Right lung (tissue), 10 donors: ENCODE data around the gene SORD. TPM values are rescaled to one million over a fixed set of nuclear protein-coding genes. Genes with fewer than 3 reads are reported as not detected.
"Not testable (repeated sequence)": the region's sequence is repeated elsewhere in the genome, so short reads cannot be mapped to it uniquely, and the experiment has no call there.

ENCODE experiments used
- DNase-seq, 2 donors: peaks; one replicate each; pipeline ENCODE4 v3.0.0-alpha.2; 2013
- long read RNA-seq, 8 donors: transcript quantifications; one replicate each; lab custom pipeline, GENCODE V29; 2026
- polyA plus RNA-seq, 5 donors: library from polyadenylated mRNA; unstranded; fragments of 120-200 nt; gene quantifications; one replicate each; pipeline versions ENCODE4 v1.2.1 to v1.2.3, GENCODE V29; 2013; ENCODE audit warnings: inconsistent platforms in 1 of 5, low replicate concordance in 1 of 5; ENCODE audit not compliant: insufficient read length in 5 of 5, insufficient read depth in 1 of 5

Gene SORD
- polyA plus RNA-seq, result 10 to 100 TPM; 26.7 to 31.4 (median 28.8) TPM
- long read RNA-seq, donor 1, full-length matches to known transcripts, result 35 of 35 reads
- long read RNA-seq, donor 1, partial matches to known transcripts, result 0 of 35 reads
- long read RNA-seq, donor 1, other reads (novel, unspliced or antisense), result 0 of 35 reads
- long read RNA-seq, donor 2, full-length matches to known transcripts, result 11 of 11 reads
- long read RNA-seq, donor 2, partial matches to known transcripts, result 0 of 11 reads
- long read RNA-seq, donor 2, other reads (novel, unspliced or antisense), result 0 of 11 reads
- long read RNA-seq, donor 3, full-length matches to known transcripts, result 15 of 15 reads
- long read RNA-seq, donor 3, partial matches to known transcripts, result 0 of 15 reads
- long read RNA-seq, donor 3, other reads (novel, unspliced or antisense), result 0 of 15 reads
- long read RNA-seq, donor 4, full-length matches to known transcripts, result 9 of 25 reads
- long read RNA-seq, donor 4, partial matches to known transcripts, result 16 of 25 reads
- long read RNA-seq, donor 4, other reads (novel, unspliced or antisense), result 0 of 25 reads
- long read RNA-seq, donor 5, full-length matches to known transcripts, result 12 of 12 reads
- long read RNA-seq, donor 5, partial matches to known transcripts, result 0 of 12 reads
- long read RNA-seq, donor 5, other reads (novel, unspliced or antisense), result 0 of 12 reads
- long read RNA-seq, donor 6, full-length matches to known transcripts, result 14 of 14 reads
- long read RNA-seq, donor 6, partial matches to known transcripts, result 0 of 14 reads
- long read RNA-seq, donor 6, other reads (novel, unspliced or antisense), result 0 of 14 reads
- long read RNA-seq, donor 7, full-length matches to known transcripts, result 11 of 11 reads
- long read RNA-seq, donor 7, partial matches to known transcripts, result 0 of 11 reads
- long read RNA-seq, donor 7, other reads (novel, unspliced or antisense), result 0 of 11 reads
- long read RNA-seq, donor 8, full-length matches to known transcripts, result 6 of 6 reads
- long read RNA-seq, donor 8, partial matches to known transcripts, result 0 of 6 reads
- long read RNA-seq, donor 8, other reads (novel, unspliced or antisense), result 0 of 6 reads

DNA sequence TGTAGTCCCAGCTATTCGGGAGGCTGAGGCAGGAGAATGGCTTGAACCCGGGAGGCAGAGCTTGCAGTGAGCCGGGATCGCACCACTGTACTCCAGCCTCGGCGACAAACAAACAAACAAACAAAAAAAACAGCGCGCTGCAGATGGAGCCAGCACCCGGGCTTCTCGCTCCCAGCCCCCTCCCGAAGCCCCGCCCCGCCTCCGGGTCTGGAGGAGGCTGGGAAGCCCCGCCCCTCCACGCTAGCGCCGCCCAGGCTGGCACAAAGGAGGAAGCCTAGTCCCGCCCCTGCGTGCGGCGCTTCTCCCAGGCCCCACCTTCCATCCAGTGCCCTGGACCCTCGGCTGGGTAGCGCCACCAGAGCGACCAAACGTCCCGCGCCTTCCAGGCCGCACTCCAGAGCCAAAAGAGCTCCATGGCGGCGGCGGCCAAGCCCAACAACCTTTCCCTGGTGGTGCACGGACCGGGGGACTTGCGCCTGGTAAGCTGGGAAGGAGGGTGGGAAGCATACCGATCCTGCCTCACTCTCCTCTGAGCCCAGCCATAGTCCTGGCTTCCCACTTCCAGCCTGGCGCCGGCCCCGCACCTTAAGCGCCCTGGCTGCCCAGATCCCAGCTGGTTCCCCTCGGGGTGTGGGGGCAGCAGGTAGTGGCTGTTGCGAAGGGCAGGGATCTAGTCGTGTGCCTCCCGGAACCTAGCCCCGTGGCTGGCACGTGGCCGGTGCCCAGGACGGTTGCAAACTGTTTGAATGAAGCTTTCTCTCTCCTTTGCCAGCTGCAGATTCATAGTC is at the start of gene SORD:
Gene SORD (plus strand): TSS at position 325 of the 788 bp plus-strand sequence. CDS start 89 bp downstream, at position 414.
- peak; percentile 88 to 90 for DNase-seq

DNA sequence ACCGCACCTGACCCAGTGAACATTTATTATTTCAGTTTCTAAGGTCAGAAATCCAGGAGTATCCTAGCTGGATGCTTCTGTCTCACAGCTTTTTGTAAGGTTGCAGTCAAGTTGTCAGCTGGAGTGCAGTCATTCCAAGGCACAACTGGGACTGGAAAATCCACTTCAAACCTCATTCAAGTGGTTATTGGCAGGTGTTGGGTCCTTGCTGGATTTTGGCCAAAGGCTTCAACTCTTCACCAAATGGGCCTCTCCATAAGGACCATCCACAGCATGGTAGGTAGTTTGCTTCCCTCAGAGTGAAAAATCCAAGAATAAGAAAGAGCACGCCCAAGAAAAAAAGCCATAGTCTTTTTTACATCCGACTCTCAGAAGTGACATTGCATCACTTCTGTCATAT is 46.8 kb upstream of the SORD start:
- DNase-seq, result not testable (repeated sequence)

DNA sequence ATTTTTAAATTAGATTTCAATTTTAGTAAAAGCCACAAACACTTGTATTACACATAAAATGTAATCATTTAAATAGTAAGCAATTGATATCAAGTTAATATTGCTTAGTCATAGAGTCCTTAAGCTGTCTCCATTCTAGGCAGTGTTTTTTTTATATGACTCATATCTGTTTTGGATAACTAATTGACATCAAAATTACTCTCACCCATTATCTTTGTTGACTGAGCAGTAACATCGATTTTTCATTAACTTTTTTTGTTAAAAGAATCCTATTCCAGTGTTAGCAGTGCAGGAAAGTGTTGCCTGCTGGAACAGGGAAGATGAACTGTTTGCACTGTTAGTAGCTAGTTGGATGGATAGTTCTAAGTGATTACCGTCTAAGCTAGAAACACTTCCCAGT is 45.2 kb upstream of the SORD start:
- DNase-seq, result not testable (repeated sequence)

DNA sequence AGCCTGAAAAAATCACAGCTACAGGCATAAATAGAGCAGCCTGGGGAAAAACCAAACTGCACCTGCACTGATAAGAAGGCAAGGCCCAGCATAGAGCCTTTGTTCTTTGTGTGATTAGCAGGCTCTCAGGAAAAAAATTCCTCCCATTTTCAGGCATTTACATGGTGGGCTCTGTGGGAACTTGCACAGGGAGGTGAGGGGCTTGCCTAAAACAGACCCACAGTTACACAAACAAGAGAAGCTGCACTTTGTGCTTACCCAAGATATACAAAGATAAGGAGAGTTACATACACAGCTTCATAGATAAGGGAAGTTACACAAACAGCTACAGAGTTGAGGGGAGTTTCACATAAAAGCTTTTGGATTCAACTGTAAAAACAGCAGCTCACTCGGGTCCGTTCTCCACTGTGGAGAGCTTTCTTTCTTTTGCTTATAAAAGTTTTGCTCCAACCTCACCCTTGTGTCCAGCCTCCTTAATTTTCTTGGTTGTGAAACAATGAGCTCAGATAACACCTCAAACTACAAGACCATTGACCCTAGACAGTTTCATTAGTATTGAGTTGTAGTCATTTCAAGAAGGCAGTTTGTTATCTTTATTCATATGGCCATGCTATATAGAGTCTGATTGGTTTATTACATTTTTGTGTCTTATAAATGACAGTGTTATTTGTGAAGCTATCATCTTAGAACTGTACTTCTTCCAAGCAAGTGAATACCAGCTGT is 43.2 kb upstream of the SORD start:
- DNase-seq, result not testable (repeated sequence)

DNA sequence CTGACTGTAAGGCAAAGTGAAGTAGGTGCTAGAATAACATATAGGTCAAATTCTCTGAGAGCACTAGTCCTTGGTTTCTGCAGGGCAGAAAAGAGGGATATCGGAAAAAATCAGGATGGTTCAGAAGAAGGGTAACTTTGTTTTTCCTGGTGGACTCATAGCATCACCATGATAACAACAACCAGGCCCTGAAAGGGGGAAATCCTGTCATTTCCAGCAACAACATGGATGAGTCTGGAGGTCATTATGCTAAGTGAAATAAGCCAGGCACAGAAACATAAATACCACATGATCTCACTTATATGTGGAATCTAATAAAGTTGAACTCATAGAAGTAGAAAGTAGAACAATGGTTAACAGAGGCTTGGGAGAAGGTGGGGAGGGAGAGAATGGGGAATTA is 38.9 kb upstream of the SORD start:
- DNase-seq, result not testable (repeated sequence)

DNA sequence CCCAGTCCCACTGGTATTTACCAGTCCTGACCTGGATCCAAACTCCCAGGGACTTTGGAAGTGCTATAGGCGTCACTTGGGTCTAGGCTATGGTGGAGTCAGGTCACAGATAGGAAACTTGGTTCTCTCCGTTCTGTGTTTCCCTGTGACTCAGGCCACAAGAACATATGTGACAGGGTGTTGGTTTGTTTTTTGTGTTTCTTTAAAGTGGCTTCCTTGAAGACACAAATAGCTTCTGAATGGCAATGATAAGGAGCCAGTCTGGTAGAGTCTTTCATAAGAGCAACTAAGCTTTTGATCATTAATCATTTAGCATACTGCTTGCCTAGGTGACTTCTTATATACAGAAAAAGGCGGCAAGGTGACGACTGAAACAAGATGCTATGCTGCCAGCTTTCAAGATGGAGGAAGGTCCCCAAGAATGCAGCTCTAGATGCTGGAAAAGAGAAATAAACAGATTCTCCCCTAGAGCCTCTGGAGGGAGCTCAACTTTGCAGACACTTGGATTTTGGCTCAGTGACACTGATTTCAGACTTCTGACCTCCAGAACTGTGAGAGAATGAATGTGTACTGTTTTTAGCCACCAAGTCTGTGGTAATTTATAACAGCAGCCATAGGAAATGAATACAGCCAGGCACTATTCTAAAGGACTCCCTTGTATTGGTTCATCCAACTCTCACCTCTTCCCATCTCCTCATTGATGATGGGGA is 36.5 kb upstream of the SORD start:
- DNase-seq, result not testable (repeated sequence)

DNA sequence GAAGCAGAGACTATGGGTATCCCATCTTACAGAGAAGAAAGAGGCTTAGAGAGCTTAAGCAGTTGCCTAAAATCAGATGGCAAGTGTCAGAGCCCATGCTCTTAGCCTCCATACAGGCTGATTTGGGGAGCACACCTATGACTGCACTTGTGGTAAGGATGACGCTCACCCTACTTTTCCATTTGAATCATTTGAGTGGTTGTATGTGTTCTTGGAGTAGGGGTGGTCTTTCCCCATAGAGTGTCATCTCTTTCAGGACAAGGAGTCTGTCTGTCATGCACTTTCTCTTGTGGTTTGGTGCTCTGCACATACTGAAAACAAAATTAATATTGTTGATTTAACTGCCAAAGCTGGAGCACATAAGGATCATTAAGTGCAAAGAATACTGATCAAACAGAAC is 35.3 kb upstream of the SORD start:
- DNase-seq, result not testable (repeated sequence)

DNA sequence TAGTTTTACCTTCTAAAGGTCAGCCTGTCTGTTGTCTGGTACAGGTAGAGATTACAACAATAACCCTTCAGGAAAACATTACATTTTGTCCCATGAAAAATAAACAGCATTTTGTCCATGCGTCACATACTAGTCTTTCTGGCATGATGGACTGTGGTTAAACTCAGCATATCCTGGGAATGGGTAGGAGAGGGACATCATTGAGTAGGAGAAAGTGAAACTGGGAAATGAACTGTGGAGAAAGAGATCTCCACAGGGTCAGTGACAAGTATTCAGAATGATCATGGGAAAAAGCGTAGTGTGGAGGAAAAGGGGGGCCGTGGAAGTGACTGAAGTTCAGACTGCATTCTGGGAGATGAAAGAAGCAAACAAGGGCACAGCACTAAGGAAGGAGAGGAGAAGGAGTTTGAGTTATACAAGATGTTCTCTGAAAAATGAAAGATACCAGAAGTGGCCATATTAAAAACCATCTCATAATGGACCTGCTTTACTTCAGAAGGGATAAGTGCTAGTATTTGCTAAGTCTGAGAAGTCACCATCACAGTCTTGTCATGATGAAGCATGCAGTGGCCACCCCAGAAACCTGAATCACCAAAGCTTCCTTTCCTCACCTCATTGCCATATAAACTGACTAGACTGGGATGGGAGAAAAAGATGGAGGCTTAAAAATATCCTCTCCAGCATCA is 34.7 kb upstream of the SORD start:
- not testable (repeated sequence) for DNase-seq

DNA sequence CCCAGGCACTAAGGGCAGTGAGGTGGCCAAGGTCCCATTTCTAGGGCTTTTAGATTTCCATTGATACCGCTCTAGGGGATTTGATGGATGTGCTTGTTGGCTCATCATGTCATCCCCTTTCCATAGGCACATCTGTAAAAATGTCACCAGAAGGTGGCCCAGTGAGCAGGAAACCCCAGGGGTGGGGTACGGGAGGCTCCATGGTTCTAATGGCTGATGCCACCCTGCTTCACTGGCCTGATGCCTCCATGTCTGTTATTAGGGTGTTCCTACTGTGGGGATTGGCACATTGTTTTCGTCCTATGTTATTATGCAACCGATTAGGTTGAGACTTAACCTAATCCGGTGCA is 34.1 kb upstream of the SORD start:
- not testable (repeated sequence) for DNase-seq

DNA sequence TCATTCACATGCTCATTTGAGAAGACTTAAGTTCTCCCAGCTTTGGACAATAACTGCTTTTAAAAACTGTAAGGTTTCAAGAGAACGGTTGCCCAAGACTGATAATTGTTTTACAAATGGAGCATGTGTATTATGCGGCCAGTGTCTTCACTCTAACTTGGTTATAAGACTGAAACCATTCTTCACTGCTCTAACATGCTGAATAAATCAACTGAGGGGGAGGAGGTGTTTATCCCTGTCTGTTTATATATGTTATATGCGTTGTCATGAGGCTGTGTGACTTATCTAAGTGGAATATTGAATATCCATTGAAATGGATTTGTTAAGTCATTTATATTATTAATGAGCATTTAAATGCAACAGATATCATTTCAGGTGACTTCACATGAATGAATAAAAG is 25.4 kb upstream of the SORD start:
- not testable (repeated sequence) for DNase-seq

DNA sequence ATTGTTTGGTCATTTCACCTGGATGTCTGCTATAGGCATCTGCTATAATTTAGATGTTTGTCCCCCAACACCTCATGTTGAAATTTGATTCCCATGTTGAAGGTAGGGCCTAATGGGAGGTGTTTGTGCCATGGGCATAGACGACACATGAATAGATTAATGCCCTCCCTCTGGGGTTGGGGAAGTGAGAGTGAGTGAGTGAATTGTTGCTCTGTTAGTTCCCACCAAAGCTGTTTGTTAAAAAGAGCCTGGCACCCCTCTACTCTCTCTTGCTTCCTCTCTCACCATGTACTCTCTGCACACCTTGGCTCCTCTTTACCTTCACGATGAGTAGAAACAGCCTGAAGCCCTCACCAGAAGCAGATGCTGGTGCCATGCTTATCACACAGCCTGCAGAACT is 23.9 kb upstream of the SORD start:
- DNase-seq, result no peak

DNA sequence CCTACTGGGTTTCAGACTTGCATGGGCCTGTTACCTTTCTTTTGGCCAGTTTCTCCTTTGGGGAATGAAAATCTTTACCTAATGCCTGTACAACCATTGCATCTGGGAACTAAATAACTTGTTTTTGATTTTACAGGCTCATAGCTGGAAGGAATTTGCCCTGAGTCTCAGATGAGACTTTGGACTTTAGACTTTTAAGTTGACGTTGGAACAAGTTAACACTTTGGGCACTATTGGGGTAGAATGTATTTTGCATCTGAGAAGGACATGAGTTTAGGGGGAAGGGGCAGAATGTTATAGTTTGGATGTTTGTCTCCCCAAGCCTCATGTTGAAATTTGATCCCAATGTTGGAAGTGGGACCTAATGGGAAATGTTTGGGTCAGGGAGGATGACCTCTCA is 21.8 kb upstream of the SORD start:
- not testable (repeated sequence) for DNase-seq

DNA sequence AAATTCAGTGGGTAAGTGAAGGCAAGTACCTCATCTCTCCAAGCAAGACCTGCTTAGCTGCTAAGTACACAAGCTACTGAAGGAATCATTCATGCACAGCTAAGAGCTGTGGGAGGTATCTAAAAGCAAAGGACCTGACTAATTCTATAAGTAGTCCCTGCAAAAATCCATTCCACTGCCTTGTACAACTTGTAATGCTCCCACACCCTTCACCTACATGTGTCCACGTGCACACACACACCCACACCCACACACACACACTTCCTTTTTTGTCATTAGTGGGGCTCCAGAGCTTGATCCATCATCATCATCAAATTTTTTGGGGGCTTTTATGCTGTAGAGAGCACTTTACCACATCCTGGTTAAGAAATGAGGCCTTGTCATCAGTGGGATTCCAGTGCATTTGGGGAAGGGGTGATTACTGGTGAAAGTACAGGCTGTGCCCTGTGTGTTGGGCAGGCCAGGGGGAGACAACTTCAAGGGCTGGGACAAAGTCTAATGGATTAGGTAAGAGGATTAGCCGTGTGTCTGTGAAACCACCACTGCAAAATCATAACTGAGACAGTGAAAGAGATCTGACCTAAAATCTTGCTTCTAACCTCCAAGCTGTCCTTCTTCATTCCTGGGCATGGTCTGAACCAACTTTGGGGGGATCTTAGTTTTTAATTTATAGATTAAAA is 19.1 kb upstream of the SORD start:
- DNase-seq, result not testable (repeated sequence)

DNA sequence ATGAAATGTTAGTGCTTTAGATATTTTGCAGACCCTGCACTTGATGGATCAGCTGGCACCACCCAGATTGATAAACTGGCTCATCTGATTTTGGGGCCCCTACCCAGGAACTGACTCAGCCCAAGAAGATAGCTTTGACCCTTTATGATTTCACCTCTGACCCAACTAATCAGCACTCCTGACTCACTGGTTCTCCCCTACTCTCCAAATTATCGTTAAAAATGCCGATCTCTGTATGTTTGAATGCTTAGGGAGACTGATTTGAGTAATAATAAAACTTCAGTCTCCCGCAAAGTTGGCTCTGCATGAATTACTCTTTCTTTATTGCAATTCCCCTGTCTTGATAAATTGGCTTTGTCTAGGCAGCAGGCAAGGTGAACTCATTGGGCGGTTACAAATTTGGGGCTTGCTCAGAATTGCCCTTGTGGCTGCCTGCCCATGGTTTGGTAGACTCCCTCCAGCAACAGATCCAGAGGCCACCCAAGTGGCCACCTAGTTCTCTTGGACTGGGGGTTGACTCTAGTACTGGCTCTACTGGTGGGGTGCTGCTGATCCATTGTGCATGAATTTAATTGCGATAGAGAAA is 18.3 kb upstream of the SORD start:
- DNase-seq, result not testable (repeated sequence)

DNA sequence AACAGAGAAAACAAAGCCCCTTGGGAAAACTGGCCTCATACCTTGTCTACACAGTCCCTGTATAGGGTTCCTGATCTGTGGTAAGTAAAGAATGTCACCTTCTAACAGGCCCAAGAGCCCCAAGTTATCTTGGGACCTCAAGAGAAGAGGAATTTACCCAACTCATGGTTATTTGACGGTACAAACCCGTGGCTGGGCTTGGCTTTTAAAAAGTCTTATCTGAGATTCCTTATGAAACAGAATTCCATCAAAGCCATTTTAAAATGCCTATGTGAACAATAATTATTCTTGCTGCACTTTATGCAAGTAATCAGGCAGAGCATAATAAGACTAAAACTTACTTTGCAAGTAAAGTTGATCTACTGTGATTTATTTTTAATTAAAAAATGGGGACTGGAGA is 13.9 kb upstream of the SORD start:
- no peak for DNase-seq

DNA sequence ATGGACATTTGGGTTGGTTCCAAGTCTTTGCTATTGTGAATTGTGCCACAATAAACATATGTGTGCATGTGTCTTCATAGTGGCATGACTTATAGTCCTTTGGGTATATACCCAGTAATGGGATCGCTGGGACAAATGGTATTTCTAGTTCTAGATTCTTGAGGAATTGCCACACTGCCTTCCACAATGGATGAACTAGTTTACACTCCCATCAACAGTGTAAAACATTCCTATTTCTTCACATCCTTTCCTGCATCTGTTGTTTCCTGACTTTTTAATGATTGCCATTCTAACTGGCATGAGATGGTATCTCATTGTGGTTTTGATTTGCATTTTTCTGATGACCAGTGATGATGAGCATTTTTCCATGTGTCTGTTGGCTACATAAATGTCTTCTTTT is 7.9 kb upstream of the SORD start:
- DNase-seq, result not testable (repeated sequence)

DNA sequence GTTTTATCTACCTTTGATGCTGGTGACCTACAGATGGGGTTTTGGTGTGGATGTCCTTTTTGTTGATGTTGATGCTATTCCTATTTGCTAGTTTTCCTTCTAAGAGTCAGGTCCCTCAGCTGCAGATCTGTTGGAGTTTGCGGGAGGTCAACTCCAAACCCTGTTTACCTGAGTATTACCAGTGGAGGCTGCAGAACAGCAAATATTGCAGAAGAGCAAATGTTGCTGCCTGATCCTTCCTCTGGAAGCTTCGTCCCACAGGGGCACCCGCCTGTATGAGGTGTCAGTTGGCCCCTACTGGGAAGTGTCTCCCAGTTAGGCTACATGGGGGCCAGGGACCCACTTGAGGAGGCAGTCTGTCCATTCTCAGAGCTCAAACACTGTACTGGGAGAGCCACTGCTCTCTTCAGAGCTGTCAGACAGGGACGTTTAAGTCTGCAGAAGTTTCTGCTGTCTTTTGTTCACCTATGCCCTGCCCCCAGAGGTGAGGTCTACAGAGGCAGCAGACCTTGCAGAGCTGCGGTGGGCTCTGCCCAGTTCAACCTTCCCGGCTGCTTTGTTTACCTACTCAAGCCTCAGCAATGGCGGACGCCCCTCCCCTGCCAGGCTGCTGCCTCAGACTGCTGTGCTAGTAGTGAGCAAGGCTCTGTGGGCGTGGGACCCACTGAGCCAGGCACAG is 2.6 kb upstream of the SORD start:
- DNase-seq, result not testable (repeated sequence)

DNA sequence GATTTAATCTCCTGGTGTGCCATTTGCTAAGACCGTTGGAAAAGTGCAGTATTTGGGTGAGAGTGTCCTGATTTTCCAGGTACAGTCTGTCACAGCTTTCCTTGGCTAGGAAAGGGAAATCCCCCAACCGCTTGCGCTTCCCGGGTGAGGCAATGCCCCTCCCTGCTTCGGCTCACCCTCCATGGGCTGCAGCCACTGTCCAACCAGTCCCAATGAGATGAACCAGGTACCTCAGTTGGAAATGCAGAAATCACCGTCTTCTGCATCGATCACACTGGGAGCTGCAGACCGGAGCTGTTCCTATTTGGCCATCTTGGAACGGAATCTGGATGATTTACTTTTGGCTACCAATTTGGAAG is 2.1 kb upstream of the SORD start:
- DNase-seq, result not testable (repeated sequence)
